GM21786 (cell line): ENCODE data around the gene ODF4.
"Not testable (repeated sequence)": the region's sequence is repeated elsewhere in the genome, so short reads cannot be mapped to it uniquely, and the experiment has no call there.

ENCODE experiments used
- ATAC-seq: cut with Tn5 transposase; IDR thresholded peaks from one replicate; pipeline ENCODE4 v1.9.1; 2021; ENCODE audit not compliant: unreplicated experiment

Gene ODF4

GRCh38 chr17:8324923-8325322 lies 14.7 kb upstream of the ODF4 start:
- ATAC-seq: no peak

DNA sequence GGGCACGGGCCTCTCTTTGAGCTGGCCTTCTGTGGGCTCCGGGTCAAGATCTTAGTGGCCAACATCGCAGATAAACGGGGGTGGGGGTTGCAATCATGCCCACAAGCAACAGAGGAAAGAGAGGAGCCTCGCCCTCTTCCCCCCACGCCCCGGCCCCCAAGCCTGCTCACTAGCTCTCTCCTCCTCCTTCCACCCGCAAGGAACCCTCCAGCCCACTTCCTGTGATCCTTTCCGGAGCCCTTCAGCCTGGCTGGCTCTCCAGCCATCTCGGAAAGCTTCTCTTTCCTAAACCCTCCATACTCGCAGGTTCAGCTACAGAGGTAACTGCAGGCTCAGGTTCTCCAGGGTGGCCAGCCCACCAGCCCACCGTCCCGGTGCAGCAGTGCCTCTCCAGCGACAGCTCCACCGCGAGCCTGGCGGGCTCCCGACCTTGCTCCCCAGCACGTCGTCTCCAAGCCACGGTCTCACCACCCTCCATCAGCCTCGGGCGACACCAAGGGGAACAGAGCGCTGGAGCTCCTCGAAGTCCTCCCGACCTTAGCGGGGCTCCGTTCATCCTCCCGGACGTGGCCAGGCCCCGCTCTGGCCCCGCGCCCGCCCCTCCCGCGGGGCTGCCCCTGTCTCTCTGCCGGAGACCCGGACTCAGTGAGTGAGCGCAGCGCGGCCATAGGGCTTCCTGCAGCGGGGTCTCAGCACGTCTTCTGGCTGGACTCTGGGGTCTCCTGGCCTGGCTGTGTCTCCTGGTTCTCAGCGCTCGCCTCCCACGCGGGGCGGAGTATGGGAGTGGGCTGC lies 12.9 kb upstream of the ODF4 start:
- ATAC-seq: no peak

DNA sequence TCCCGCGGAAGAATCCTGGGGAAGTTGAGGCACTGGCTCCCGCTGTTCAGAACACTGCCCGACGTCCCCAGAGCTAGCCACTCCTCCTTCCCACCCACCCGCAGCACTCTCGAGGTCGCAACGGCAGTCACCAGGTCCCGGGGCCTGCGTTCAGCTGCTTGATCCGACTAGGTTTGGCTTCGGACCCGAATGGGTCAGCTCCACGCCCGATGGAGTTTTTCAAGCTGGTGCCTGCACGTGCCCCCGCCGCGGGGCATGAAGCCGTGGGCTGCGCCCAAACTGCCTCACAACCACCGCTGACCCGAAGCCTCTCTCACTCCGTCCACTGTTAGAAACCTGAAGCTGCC lies 12.4 kb upstream of the ODF4 start:
- no peak for ATAC-seq

DNA sequence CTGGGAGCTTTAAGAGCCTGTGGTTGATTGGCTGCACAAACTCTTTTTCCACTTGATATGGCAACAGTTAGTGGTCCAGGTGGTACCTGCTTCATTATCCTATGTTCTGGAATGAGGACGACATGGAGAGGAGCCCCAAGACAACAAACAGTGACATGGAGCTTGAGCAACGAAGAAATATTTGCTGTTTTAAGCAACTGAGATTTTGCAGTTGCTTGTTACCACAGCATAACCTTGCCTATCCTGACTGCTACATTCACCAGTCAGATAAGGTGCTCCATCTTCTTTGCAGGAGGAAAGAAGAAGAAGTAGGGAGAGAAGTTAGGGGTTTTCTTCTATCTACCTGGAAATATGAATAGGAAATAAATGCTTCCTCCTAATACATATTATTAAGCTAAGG lies 7.5 kb upstream of the ODF4 start:
- ATAC-seq: no peak

DNA sequence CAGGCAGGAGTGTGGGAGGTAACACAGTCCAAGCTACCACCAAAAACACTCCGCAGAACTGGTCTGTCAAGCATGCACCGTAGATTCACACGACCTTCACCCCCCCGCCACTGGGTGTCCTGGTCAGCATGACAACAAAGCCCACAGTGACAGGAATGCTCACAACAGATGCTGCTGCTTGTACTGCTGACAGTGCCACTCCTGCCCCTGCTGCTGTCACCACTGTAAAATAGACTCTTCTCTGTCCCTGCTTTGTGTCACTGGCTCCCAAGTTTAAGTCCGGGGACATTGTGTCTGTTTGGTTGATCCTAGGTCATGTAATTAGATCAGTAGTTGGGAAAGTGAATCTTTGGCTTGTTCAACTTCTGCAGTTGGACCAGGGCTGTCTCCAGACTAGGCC lies 7.0 kb upstream of the ODF4 start:
- no peak for ATAC-seq

- no peak for ATAC-seq
Measured at GRCh38 chr17:8333281-8333680, 6.4 kb upstream of the ODF4 start.

DNA sequence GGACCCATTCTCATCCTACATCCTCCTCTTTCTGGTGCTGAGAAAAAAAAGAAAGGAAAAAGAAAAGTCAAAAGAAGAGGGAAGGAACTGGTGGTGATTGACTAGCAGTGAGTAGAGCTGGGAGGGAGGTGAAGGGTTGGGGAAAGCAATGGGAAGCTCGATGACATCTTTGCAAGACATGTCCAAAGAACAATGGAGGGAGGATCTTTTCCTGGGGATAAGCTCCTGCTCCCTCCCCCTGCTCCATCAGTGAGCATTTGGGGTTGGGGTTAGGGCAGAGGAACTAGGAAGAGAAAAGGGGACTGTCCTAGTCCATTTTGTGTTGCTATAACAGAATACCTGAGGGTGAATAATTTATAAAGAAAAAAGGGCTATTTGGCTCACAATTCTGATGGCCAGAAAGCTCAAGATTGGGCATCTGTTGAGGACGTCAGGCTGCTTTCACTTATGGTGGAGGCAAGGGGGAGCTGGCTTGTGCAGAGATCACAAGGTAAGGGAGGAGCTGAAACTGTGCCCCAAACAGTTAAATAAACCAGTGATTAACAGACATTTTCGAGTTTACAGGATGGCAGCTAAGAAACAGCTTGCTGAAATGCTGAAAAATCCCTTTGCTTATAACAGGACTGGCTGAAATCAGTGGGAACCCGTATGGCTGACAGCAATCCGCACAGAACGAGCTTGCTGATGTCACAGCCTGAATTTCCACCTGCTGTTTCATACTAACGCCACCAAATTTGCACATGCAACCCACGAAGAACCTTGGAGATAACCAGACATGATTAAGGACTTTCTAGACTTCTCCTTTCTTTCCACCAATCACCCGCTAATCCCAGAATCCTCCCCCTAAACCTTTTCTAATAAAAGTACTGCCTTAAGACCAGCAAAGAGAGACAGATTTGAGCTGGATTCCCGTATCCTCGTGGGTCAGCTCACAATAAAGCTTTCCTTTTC lies 1.6 kb upstream of the ODF4 start:
- ATAC-seq: no peak

- no peak for ATAC-seq
Measured at GRCh38 chr17:8338753-8339140, 893 bp upstream of the ODF4 start.

GRCh38 chr17:8341456-8341855 lies 1.8 kb downstream of the ODF4 start:
- no peak for ATAC-seq

GRCh38 chr17:8345052-8345690 lies 5.5 kb downstream of the ODF4 start:
- no peak for ATAC-seq

DNA sequence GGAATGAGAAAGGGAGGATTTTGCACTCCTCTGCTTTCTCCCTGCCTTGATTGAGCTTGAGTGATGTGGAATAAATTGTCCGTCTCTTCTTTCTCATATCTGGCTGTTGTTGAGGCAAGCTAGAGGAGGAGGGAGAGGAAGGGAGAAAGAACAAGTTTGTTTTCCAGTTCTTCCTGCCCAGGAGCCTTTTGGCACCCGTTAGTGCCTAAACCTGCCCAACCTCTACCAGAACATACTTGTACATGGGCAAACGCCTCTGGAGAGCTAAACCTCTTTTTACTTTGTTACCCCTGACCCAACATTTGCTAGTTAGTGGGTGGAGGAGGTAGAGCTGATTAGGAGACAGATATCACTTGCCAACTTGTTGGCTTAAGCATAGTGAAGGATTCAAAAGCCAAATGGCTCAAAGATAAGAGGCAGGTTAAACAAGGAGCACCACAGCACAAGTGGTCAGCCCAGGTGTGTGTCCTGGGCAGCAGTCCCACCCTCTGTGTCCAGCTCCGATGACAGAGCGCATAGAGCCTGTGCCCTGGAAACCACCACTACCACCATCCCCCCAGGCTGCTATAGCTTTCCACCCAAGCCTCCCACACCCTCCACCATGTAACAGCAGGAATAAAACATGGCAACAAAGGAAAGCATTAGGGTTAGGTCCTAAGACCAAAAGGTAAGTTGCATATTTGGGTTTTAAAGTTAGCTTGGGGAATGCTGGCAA lies 6.5 kb downstream of the ODF4 start:
- ATAC-seq: no peak

- ATAC-seq: not testable (repeated sequence)
Measured at GRCh38 chr17:8347001-8347400, 7.4 kb downstream of the ODF4 start.

GRCh38 chr17:8350339-8350738 lies 10.7 kb downstream of the ODF4 start:
- ATAC-seq: no peak

DNA sequence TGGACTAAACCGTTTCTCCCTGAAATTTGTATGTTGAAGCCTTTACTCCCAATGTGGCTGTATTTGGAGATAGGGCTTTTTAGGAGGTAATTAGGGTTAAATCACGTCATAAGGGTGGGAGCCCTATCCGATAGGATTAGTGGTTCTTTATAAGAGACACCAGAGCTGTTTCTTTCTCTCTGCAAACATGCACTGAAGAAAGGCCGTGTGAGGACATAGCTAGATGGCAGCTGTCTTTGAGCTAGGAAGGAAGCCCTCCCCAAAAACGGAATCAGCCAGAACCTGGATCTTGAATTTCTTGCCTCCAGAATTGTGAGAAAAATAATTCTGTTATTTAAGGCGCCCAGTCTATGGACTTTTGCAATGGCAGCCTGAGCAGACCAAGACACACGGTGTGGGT lies 14.1 kb downstream of the ODF4 start:
- ATAC-seq: no peak

DNA sequence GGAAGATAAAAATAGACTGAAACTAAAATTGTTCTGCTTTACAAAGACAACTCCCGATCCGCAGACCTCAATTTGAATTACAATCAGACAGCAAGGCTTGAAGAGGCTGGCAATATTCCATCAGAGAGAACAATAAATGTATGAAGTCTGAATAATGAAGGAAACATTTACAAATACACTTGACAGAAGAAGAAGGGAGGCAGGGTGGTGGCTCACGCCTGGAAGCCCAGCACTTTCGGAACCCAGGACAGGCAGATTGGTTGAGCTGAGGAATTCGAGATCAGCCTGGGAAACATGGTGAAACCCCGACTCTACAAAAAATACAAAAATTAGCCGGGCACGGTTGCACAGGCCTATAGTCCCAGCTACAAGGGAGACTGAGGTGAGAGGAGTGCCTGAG lies 14.6 kb downstream of the ODF4 start:
- no peak for ATAC-seq

GRCh38 chr17:8357910-8358309 lies 18.3 kb downstream of the ODF4 start:
- no peak for ATAC-seq

GRCh38 chr17:8359769-8360168 lies 20.1 kb downstream of the ODF4 start:
- ATAC-seq: no peak

GRCh38 chr17:8360260-8360659 lies 20.6 kb downstream of the ODF4 start:
- ATAC-seq: no peak

GRCh38 chr17:8360751-8361150 lies 21.1 kb downstream of the ODF4 start:
- ATAC-seq: no peak

GRCh38 chr17:8362651-8363332 lies 23.2 kb downstream of the ODF4 start:
- no peak for ATAC-seq

- ATAC-seq: no peak
Measured at GRCh38 chr17:8365143-8365542, 25.5 kb downstream of the ODF4 start.
